GM18505 (cell line): Measurements from ENCODE around the gene NOB1.
"Not testable (repeated sequence)": the region's sequence is repeated elsewhere in the genome, so short reads cannot be mapped to it uniquely, and the experiment has no call there.

Experiments used
- ATAC-seq: cut with Tn5 transposase; IDR thresholded peaks from one replicate; pipeline ENCODE4 v1.9.1; 2021; ENCODE audit not compliant: unreplicated experiment
- POLR2A ChIP-seq: IDR thresholded peaks from 4 replicates; pipeline ENCODE4 v1.6.1; 2011; ENCODE audit warnings: borderline replicate concordance; ENCODE audit not compliant: insufficient read depth, insufficient read length; ENCODE audit errors: extremely low read depth

Gene NOB1

DNA sequence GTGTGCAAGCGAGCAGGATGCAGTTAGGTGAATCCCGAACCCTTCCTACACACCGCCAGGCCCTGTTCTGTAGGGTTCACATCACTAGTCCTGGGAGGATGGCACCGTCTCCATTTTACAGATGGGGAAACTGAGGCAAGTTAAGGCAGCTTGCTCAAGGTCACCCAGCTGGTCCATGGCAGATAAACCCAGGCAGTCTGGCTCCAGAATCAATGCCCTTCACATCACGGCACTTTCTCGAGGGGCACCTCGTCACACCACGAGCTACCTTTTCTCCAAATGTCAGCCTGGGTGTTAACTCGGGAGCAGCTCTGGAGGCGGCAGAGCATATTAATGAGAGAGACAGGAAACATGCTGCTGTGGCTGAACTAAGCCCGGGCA lies 9.5 kb downstream of the NOB1 start:
- ATAC-seq: no peak
- TF ChIP-seq POLR2A: no peak

DNA sequence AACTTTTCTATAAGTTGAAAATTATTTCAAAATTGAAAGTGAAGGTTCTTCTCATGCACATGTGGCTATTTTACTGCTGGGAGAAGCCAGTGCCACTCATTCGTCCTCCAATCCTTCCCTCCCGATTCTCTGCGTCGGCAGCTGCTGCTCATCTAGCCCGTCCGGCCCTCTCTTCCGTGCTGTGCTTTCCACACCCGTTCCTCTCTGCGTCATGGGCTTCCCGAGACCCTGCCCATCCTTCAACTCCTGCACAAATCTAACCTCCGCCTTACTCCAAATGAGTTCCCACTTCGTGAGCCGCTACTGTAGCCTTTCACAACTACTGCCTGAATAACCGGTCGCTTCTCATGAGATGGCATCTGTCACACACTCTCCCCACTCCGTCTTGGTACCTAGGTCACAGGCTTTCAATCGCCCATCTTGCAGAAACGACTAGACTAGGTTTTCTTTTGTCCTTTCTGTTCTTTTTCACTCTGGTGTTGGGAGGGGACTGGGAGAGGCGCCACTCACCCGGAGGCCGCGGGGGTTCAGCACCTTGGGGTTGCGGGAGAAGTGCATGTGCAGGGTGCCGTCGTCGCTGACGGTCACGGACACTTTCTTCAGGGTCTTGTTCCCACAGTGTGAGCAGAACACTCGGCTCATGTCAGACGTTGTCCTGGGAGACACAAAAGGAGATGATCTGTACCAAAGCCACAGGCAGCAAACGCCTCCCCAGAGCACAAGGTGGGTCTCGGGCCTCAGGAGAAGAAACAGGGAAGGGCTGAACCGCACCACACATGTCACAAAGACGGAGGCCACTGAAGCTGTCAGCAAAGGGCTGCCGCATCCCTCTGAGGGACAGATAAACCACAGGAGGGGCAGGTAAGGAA lies 10.1 kb downstream of the NOB1 start:
- TF ChIP-seq POLR2A: no peak
- no peak for ATAC-seq

DNA sequence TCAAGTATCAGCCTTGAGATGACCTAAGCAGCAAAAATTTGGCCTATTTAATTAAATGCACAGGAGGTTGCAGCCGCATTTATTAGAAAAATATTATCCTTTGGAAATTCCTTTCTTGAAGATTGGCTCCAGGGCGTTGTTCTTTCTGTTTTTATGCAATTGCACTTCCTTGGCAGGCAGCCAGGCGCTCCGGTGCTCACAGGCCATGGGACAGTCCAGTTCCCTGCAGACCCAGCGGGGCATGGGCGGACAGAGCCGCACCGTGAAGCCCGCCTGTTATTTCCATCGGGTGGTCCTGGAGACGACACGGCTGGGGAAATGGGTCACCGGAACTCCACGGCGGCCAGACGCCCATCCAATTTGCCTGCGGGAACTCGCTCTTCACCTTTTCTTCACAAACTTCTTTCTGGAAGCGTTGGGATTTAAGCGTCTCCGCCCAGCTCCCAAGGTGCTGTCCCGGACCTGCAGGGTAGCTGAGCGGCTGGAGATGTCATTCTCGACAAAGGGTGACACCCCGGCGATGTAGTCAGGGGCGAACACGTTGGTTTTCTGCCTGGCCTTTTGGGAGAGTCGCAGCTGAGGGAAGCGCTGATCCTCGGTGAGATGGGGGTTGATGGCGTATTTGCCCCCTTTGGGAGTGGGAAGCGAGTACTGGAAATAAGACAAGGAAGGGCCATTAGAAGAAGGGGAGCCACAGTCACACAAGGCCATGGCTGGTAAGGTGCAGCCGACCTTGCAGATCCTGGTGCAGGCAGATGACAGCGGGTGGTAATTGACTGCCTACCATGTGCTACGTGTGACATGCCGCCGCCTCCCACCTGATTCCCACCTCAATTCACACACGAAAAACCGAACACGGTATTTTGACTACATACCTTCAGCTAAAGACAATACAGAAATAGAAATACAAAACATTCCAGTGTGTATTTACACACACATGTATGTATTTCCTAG lies 12.5 kb downstream of the NOB1 start:
- no peak for TF ChIP-seq POLR2A
- no peak for ATAC-seq

DNA sequence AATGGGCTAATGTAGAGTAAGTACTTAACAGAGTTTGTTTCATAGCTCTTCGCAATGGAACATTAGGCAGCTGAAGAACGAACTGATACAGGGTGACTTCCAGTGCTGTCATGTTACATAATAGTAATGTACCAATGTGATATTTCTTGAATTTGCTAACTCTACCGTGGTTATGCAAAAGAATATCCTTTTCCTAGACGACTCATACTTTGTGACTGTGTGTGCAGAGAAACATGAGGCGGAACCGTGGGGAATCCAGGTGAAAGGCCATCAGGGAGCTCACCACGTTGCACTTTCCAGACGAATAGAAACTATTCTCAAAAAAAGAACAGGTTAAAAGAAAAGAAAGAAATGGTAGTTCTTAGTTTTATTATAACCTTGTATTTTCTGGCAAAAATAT lies 13.2 kb downstream of the NOB1 start:
- TF ChIP-seq POLR2A: no peak
- ATAC-seq: no peak

DNA sequence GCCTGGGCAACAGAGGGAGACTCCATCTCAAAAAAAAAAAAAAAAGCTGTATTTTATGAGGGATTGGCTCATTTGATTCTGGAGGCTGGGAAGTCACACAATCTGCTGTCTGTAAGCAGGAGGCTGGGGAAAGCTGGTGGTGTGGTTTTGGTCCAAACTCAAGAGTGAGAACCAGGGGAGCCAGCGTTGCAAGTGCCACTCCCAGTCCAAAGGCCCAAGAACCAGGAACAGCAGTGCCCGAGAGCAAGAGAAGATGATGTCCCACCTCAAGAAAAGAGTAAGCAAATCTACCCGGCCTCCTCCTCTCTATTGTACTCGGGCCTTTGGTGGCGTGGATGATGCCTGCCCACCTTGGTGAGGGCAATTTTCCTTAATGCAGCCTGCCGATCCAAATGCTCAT lies 22.6 kb downstream of the NOB1 start:
- TF ChIP-seq POLR2A: no peak
- no peak for ATAC-seq

DNA sequence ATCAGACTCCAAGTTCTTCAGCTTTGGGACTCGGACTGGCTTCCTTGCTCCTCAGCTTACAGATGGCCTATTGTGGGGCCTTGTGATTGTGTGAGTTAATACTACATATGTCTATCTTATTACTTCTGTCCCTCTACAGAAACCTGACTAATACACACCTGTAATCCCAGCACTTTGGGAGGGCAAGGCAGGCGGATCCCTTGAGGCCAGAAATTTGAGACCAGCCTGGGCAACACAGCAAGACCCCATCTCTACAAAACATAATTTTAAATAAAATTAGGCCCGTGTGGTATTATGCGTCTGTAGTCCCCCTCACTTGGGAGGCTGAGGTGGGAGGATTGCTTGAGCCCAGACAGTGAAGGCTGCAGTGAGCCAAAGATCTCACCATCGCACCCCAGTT lies 23.4 kb downstream of the NOB1 start:
- not testable (repeated sequence) for ATAC-seq

DNA sequence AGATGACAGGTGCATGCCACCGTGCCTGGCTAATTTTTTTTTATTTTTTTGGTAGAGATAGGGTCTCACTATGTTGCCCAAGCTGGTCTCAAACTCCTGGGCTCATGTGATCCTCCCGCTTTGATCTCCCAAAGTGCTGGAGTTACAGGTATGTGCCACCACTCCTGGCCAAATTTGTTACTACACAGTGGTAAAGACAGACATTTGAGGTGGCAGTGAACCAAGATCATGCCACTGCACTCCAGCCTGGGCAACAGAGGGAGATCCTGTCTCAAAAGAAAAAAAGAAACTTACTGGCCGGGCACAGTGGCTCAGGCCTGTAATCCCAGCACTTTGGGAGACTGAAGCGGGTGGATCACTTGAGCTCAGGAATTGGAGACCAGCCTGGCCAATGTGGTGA lies 25.7 kb downstream of the NOB1 start:
- not testable (repeated sequence) for ATAC-seq

DNA sequence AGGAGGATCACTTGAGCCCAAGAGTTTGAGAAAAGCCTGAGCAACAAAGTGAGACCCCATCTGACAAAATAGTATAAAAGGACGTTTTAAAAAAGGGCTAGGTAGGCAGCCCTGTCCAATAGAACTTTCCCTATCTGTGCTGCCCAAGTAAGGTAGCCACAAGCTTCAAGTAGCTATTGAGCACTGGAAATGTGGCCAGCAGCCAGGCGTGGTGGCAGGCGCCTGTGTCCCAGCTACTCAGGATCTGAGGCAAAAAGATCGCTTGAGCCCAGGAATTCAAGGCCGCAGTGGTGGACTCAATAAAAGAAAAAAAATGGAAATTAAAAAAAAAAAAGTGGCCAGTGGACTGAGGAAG lies 26.8 kb downstream of the NOB1 start:
- no peak for ATAC-seq
- no peak for TF ChIP-seq POLR2A

DNA sequence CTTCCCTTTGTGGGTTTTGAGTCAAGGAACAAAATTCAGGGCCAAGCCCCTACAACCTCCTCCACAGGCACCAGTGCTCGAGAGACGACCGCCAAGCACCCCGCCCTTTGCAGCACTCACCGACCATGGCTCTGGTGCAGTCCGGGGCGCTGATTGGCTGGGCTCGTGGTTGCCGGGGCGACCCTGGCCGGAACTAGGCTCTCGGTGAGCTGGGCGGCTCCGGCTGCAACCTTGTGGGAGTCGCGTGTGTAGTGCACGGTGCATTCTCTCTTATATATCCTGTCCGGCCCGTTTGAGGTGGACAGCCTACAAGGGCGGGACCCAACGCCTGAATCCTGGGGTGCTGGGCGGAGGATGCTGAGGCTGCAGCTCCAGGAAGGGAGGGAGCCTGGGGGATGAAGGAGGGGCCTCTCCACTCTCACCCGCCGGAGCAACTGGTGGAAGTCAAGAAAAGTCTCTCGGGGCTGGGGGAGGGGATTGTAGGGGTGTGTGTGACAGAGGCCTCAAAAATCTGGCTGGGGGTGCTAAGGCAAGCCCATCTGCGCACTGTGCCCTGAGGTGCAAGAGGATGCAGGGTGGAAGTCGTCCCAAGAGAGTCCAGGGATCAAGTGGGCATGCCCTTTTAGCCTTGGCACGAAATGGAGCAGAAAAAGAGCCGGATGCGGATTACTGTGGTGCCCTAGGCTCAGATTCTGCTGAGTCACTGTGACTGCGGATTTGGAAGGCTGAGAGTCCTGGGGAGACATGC lies 28.2 kb downstream of the NOB1 start, which contains the start of gene NQO1:
Gene NQO1, minus strand, starts transcription at position 248 of the 748 bp plus-strand sequence. Its CDS starts 121 bp downstream, at position 127.
- peak; percentile 96 for ATAC-seq
- TF ChIP-seq POLR2A: peak; percentile 84

DNA sequence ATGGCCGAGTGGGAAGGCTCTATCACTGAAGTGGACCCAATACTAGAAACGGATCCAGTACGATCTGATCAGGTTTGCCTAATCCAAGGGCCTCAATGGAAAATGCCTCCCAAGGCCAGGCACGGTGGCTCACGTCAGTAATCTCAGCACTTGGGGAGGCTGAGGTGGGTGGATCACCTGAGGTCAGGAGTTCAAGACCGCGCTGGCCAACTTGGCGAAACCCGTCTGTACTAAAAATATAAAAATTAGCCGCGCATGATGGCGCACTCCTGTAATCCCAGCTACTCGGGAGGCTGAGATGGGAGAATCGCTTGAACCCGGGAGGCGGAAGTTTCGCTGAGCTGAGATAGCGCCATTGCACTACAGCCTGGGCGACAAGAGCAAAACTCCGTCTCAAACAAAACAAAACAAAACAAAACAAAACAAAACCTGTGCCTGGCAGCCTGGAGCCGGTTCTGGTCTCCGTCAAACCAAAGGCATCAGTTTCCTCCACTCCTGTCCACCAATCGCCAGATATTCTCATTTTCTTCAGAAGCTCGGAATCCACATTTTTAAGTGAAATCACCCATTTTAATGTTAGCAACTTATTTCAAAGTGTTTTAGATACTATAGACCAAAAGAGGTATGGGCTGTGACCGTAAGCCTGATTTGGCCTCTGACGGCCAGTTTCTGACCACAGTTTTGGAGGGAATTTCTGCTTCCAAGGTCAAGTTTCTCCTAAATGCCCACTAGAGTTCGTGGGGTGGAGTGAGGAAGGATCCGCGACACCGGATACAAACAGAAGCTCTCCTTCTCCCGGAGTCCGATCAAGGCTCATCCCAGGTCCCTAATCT lies 29.0 kb downstream of the NOB1 start:
- no peak for ATAC-seq
- no peak for TF ChIP-seq POLR2A

DNA sequence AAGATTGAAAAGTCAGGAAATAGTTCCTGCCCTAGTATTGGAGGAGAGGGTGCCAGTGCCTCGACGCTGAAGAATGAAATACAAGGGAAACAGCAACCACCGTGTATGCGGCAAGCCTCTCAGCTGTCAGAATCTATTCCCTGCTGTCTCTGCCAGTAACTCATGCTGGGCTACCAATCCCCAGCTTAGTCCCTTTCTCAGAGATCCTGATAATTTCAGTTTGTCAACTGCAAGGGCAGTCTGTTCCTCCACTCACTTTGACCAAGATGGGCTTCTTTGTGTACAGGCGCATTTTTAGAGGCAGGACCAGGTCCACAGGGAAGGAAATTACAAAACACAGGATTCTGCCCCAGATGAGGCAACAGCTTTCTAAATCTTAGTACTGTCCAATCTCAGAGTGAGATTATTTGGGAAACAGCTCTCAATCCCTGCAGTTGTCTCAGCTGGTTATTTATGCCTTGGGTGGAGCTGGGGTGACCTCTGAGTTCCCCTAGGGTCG lies 29.7 kb downstream of the NOB1 start:
- no peak for ATAC-seq
- TF ChIP-seq POLR2A: no peak

DNA sequence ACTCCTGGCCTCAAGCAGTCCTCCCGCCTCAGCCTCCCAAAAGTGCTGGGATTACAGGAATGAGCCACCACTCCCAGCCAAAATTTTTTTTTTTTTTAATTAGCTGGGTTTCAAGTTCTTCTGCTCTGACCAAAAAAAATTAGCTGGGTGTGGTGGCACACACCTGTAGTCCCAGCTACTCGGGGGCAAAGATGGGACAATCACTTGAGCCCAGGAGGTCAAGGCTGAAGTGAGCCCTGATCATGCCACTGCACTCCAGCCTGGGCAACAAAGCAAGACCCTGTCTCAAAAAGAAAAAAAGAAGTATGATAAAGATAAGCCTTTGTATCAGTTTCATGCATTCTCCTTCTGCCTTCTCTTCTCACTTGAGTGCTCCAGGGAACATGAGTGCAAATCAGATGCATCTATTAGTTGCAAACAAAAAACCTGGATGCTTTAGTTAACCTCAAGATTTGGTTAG lies 30.3 kb downstream of the NOB1 start:
- no peak for ATAC-seq

More for the DNA sequence above, 30.3 kb downstream of the NOB1 start:
- TF ChIP-seq POLR2A: no peak
